ENCODE results near the gene TNFRSF19. TPM values are rescaled to one million over a fixed set of nuclear protein-coding genes. Genes with fewer than 3 reads are reported as not detected.

TNFRSF19 gene
- total RNA-seq, 1 donor from 2014 or later, result not detected

DNA sequence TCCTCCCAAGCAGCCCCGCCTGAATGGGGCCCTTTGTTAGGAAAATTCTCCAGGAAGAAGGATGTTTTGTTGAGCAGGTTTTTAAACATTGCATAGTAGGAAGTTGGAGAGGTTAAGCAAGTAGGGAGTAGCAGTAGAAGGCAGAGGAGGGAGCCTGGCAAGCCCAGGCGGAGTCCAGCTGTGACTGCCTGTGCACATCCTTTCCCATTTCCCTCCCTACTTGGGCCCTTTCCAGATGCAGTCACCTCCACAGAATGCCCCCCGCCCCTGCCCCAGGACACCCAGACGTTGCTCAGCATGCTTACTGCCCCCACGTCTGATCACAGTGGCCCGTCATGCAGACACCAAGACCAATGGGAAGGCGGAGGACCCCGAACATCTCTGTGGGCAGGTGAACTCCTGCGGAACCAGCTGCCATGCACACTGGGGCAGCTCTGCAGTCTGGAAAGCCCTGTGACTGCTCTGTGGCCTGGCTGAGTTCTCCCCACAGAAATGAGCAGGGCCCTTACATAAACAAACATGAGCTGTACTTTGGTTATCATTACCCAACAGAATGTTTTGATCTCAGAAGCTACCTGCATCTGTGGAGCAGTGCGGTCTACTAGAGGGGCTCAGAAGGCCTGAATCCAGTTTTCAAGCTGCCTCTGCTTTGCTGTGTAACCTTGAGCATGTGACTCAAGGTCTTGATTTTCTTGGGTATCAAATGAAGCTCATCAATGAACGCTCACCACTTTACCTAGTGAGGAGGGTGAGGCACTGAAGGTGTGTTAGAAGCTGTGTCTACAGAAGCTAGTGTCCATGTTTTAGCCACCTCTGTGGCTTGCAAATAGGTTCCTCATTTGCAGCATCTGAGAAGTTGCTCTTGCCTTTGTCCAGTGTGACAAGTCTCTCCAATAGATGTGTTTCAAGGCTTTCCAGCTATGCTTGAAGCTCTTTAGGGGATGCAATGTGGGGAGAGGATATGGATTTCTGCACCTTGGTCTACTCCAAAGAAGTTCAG, 84.2 kb downstream of the TNFRSF19 start:
- H3K4me3 Mint-ChIP-seq, result no peak overlapping the region
- DNase-seq, result no peak
- H3K4me1 Mint-ChIP-seq, result no peaks in the 10 kb centered on the region

DNA sequence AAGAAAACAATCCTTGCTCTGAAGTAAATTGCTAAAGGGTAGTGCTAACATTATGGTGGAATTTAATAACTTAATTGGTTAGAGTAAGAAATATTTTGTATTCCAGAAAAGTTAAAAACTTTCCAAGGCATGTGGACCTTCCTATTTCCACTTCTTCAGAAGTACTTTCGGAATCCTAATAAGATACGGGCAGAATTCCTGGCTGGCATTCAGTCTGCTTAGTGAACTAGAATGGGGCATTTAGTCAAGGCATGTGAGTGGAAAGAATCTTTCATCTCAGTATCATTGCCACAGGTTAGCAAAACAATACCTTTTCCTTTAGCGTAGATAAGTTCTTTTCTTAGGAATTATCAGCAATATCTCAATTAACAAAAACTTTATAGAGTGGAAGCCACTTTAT, 85.1 kb downstream of the TNFRSF19 start:
- no peak overlapping the region for H3K4me3 Mint-ChIP-seq
- H3K9me3 Mint-ChIP-seq, result no peaks in the 10 kb centered on the region
- no peak for DNase-seq
- no peak overlapping the region for H3K27ac Mint-ChIP-seq
- no peaks in the 10 kb centered on the region for H3K36me3 Mint-ChIP-seq (ENCODE audit: low read depth)
- intact Hi-C loops (cut with micrococcal nuclease), result no loop called here
- no peaks in the 10 kb centered on the region for H3K4me1 Mint-ChIP-seq
- peaks cover 16% of the 10 kb centered on the region for H3K27me3 Mint-ChIP-seq

More for the DNA sequence above, 84.2 kb downstream of the TNFRSF19 start:
- no peaks in the 10 kb centered on the region for H3K9me3 Mint-ChIP-seq
- no peak overlapping the region for H3K27ac Mint-ChIP-seq
- intact Hi-C loops (cut with micrococcal nuclease), result no loop called here
- peaks cover 24% of the 10 kb centered on the region for H3K27me3 Mint-ChIP-seq
- H3K36me3 Mint-ChIP-seq (ENCODE audit: low read depth), result no peaks in the 10 kb centered on the region

DNA sequence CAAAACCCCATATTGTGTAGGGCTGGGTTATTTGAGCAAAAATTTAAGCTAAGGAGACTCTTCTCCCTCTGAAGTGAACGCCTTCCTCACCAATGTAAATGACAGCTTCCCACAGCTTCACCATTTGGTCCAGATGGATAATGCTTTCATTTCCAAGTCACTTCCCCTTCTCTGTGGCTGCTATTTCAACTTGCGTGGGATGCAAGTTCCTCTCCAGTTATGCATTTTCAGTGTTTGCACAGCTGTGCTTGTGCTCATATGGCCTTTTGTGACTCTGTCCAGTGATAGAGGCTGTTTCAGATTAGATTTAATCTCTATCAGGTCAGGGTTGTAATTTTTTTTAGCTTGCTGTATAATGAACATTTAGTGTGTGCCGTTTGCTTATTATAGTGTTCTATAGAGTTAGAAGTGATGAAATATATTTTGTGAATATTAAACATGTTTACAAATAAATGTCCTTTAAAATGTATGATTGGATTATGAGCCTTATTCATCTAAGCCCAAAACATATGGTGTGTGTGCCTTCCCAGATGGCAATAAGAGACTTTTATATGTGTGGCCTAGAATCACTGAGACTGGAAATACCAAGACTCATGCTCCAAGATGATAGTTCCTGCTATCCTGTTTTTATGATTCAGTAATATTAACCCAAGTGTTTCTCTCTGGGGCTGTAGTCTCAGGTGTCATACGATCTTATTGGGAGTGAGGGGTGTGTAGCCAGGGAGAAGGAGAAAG, 86.6 kb downstream of the TNFRSF19 start:
- no peaks in the 10 kb centered on the region for H3K9me3 Mint-ChIP-seq
- H3K4me1 Mint-ChIP-seq, result no peaks in the 10 kb centered on the region
- H3K27me3 Mint-ChIP-seq, result peaks cover 15% of the 10 kb centered on the region
- no peak overlapping the region for H3K27ac Mint-ChIP-seq
- H3K36me3 Mint-ChIP-seq (ENCODE audit: low read depth), result no peaks in the 10 kb centered on the region
- no peak overlapping the region for H3K4me3 Mint-ChIP-seq
- DNase-seq, result no peak
- intact Hi-C loops (cut with micrococcal nuclease), result no loop called here

DNA sequence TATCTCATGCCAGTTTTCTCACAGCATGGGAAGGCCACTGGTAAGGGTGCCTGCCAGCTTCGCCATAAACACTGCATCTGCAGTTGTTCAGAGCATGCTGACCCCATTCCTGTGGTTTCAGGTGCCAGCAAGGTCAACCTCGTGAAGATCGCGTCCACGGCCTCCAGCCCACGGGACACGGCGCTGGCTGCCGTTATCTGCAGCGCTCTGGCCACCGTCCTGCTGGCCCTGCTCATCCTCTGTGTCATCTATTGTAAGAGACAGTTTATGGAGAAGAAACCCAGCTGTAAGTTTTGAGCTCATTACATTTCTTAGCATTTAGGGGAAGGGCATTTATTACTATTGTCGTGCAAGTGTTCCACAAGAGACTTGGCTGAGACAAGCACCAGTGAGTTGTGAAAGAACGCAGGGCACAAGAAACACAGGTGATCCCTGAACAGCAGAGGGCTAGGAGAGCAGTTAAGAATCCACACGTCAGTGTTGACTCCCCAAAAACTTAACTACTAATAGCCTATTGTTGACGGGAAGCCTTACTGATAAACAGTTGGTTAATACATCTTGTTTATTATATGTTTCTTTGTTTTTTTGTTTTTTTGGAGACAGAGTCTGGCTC, 88.8 kb downstream of the TNFRSF19 start:
- Mint-ChIP-seq H3K4me3 (no peak overlapping the region), H3K36me3 (ENCODE audit: low read depth) (no peaks in the 10 kb centered on the region), H3K27ac (no peak overlapping the region), H3K9me3 (no peaks in the 10 kb centered on the region), H3K4me1 (no peaks in the 10 kb centered on the region), H3K27me3 (peaks cover 24% of the 10 kb centered on the region)
- intact Hi-C loops (cut with micrococcal nuclease), result no loop called here
- DNase-seq, result no peak

DNA sequence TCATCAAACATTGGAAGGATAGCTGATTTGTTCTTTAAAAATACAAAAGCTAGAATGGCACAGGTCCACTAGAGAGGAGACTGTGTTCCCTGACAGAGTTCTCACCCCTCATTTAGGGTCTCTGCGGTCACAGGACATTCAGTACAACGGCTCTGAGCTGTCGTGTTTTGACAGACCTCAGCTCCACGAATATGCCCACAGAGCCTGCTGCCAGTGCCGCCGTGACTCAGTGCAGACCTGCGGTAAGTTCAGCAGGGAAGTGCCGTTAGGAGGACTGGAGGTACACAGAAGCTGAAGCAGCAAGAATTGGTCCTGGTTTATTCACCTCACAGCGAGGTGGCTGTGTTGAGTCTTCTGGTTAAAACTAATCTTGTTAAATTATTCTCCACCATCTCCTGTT, 90.0 kb downstream of the TNFRSF19 start:
- intact Hi-C loops (cut with micrococcal nuclease), result no loop called here
- DNase-seq, result no peak
- Mint-ChIP-seq H3K27ac (no peak overlapping the region), H3K36me3 (ENCODE audit: low read depth) (no peaks in the 10 kb centered on the region), H3K9me3 (no peaks in the 10 kb centered on the region), H3K4me3 (no peak overlapping the region), H3K27me3 (peaks cover 28% of the 10 kb centered on the region), H3K4me1 (no peaks in the 10 kb centered on the region)

DNA sequence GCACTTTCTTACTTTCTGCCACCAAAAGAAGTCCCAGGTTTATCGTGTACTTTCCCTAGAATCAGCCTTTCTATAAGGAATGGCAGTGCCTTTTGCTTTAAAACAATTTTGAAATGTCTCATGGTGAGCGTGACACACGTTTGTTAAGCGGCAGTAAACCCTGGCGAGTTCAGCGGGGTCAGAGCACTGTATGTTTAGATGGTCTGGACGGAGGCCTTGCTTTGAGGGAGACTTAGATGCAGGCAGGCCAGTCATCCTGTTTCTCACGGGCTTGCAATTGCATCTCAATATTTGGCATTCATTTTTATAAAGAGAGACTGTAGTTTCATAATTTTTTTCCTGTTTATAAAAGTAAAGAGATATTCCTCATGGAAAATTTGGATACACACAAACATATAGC, 96.4 kb downstream of the TNFRSF19 start:
- intact Hi-C loops (cut with micrococcal nuclease), result no loop called here
- Mint-ChIP-seq H3K27me3 (peaks cover 38% of the 10 kb centered on the region), H3K4me1 (no peaks in the 10 kb centered on the region), H3K27ac (no peak overlapping the region), H3K36me3 (ENCODE audit: low read depth) (no peaks in the 10 kb centered on the region), H3K9me3 (no peaks in the 10 kb centered on the region), H3K4me3 (no peak overlapping the region)
- DNase-seq, result no peak

DNA sequence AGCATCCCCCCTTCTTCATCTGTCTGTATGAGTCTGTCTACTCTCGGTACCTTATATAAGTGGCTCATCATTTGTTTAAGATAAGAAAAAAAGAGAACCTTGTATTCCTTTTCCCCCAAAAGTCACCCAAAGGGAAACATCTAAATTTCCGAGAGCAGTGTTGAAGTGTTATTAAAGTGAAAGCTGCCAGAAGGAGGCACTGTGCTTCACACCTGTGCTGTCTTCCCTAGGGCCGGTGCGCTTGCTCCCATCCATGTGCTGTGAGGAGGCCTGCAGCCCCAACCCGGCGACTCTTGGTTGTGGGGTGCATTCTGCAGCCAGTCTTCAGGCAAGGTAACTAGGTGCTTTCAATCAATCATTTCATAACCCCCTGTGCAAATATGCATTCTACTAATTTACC, 97.5 kb downstream of the TNFRSF19 start:
- Mint-ChIP-seq H3K27me3 (peaks cover 32% of the 10 kb centered on the region), H3K9me3 (no peaks in the 10 kb centered on the region), H3K27ac (no peak overlapping the region), H3K36me3 (ENCODE audit: low read depth) (no peaks in the 10 kb centered on the region), H3K4me1 (no peaks in the 10 kb centered on the region), H3K4me3 (no peak overlapping the region)
- no peak for DNase-seq
- intact Hi-C loops (cut with micrococcal nuclease), result no loop called here

DNA sequence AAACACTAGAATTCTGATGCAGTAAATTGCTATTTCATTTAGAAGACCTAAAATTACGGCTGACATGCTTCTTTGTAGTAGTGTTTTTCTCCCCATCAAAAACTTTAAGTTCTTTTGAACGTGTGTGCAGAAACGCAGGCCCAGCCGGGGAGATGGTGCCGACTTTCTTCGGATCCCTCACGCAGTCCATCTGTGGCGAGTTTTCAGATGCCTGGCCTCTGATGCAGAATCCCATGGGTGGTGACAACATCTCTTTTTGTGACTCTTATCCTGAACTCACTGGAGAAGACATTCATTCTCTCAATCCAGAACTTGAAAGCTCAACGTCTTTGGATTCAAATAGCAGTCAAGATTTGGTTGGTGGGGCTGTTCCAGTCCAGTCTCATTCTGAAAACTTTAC, 98.3 kb downstream of the TNFRSF19 start:
- peaks cover 28% of the 10 kb centered on the region for H3K27me3 Mint-ChIP-seq
- no peaks in the 10 kb centered on the region for H3K9me3 Mint-ChIP-seq
- H3K4me3 Mint-ChIP-seq, result no peak overlapping the region
- DNase-seq, result no peak
- intact Hi-C loops (cut with micrococcal nuclease), result no loop called here
- H3K27ac Mint-ChIP-seq, result no peak overlapping the region
- H3K4me1 Mint-ChIP-seq, result no peaks in the 10 kb centered on the region
- no peaks in the 10 kb centered on the region for H3K36me3 Mint-ChIP-seq (ENCODE audit: low read depth)

DNA sequence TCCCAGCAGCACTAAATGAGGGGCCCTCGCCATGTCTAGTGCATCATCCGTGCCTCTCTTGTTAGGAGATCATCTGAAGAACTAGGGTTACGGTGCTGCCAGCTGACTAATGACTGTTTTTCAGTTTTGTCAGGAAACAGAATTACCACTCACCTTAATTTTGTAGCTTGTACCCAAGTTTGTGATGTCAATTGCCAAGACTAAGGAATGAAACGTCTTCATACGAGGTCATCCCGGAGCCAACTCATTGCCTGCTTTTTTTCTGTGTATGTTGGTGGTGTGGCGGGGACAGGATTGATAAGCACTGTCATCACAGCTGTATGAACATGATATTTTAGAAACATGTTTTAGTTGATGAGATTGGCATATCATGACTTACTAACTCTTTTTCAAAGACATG, 100.6 kb downstream of the TNFRSF19 start:
- Mint-ChIP-seq H3K9me3 (no peaks in the 10 kb centered on the region), H3K36me3 (ENCODE audit: low read depth) (no peaks in the 10 kb centered on the region)
- intact Hi-C loops (cut with micrococcal nuclease), result no loop called here

DNA sequence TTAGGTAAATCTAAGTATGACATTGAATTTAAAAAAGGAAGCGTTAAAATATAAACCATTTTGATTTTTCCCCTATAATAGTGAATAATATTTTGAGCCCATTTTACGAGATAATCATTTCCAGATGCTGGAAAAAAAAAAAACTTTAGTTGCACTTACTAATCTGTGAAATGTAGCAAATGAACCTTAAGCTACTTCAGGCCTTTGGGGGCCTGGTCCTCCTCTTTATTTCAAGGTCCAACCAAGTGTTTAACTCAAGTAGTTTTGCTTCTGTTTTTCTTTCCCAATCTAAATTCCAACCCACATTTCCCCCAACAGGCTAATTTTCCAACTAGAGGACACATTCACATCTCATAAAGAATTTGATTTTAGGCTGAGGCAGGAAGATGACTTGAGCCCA, 101.2 kb downstream of the TNFRSF19 start:
- no peaks in the 10 kb centered on the region for H3K4me1 Mint-ChIP-seq
- H3K4me3 Mint-ChIP-seq, result no peak overlapping the region
- no peaks in the 10 kb centered on the region for H3K9me3 Mint-ChIP-seq
- no peak for DNase-seq
- no peak overlapping the region for H3K27ac Mint-ChIP-seq
- intact Hi-C loops (cut with micrococcal nuclease), result no loop called here
- peaks cover 30% of the 10 kb centered on the region for H3K27me3 Mint-ChIP-seq
- H3K36me3 Mint-ChIP-seq (ENCODE audit: low read depth), result no peaks in the 10 kb centered on the region

More for the DNA sequence above, 100.6 kb downstream of the TNFRSF19 start:
- Mint-ChIP-seq H3K27me3 (peaks cover 30% of the 10 kb centered on the region), H3K4me1 (no peaks in the 10 kb centered on the region), H3K27ac (no peak overlapping the region), H3K4me3 (no peak overlapping the region)
- no peak for DNase-seq

DNA sequence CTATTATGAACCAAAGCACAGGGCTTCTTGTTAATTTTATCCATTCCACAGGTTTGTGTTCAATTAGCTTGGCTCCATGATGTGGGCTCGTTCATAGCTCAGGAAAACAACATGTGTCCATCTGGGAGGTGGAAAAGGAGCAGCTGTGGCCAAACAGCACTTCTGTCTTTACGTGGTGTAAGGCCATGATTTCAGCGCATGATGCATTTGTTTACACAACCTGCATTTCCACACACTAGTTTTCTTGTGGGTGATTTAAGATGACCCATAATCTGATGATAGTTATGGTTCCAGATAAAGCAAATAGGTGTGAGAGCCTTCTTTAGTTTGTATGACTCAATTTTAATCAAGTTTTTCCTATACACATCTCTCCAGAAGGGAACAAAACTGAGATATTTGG, 101.7 kb downstream of the TNFRSF19 start:
- Mint-ChIP-seq H3K27me3 (peaks cover 30% of the 10 kb centered on the region), H3K36me3 (ENCODE audit: low read depth) (no peaks in the 10 kb centered on the region)

DNA sequence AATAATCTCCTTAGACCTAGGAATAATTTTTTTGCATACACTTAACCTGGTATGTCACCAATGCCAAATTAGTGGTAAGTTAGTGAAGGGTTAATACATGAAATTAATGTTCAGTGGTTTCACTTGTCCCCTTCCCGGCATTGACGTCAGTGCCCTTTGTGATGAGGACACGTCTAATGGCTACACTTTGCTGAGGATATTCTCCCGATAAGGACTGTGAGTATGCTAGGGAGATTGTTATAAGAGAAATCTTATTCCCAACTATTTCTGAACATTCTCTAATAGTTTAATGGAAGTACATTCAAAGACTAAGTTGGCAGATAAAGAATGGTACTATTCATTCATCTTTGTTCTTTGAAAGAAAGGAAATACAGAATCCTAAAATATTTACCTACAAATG, 102.4 kb downstream of the TNFRSF19 start:
- H3K27ac Mint-ChIP-seq, result no peak overlapping the region
- intact Hi-C loops (cut with micrococcal nuclease), result no loop called here
- no peak overlapping the region for H3K4me3 Mint-ChIP-seq
- H3K4me1 Mint-ChIP-seq, result no peaks in the 10 kb centered on the region
- H3K9me3 Mint-ChIP-seq, result no peaks in the 10 kb centered on the region
- no peak for DNase-seq
- no peaks in the 10 kb centered on the region for H3K36me3 Mint-ChIP-seq (ENCODE audit: low read depth)
- H3K27me3 Mint-ChIP-seq, result peaks cover 30% of the 10 kb centered on the region

More for the DNA sequence above, 101.7 kb downstream of the TNFRSF19 start:
- Mint-ChIP-seq H3K9me3 (no peaks in the 10 kb centered on the region), H3K4me3 (no peak overlapping the region), H3K4me1 (no peaks in the 10 kb centered on the region), H3K27ac (no peak overlapping the region)
- intact Hi-C loops (cut with micrococcal nuclease), result no loop called here
- no peak for DNase-seq

DNA sequence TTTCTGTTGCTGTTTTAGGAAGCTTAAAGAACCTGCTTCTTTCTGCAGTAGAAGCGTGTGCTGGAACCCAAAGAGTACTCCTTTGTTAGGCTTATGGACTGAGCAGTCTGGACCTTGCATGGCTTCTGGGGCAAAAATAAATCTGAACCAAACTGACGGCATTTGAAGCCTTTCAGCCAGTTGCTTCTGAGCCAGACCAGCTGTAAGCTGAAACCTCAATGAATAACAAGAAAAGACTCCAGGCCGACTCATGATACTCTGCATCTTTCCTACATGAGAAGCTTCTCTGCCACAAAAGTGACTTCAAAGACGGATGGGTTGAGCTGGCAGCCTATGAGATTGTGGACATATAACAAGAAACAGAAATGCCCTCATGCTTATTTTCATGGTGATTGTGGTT, 103.1 kb downstream of the TNFRSF19 start:
- H3K9me3 Mint-ChIP-seq, result no peaks in the 10 kb centered on the region
- no peak overlapping the region for H3K4me3 Mint-ChIP-seq
- no peaks in the 10 kb centered on the region for H3K4me1 Mint-ChIP-seq
- H3K36me3 Mint-ChIP-seq (ENCODE audit: low read depth), result no peaks in the 10 kb centered on the region
- DNase-seq, result no peak
- peaks cover 30% of the 10 kb centered on the region for H3K27me3 Mint-ChIP-seq
- no peak overlapping the region for H3K27ac Mint-ChIP-seq
- intact Hi-C loops (cut with micrococcal nuclease), result no loop called here
